HCT116 (cell line): Measurements from ENCODE around the gene NFAT5. TPM values are rescaled to one million over a fixed set of nuclear protein-coding genes. Genes with fewer than 3 reads are reported as not detected.

Experiments used
- ATAC-seq: fragments of 200-7000 bp; cut with Tn5 transposase; 2 replicates; pipeline ENCODE4 v1.9.1; 2020; ENCODE audit warnings: mild to moderate bottlenecking, moderate library complexity
- BruUV-seq: library from RNA; stranded (reverse); fragments of 400-500 nt; replicated peaks from 2 replicates; lab custom pipeline; 2021; lab: Mats Ljungman, UMichigan
- CTCF ChIA-PET: fragments of 300-600 bp; sonication (Branson Sonifier 250); formaldehyde crosslinking; loops from one replicate; lab custom pipeline; 2021; ENCODE audit warnings: antibody characterized with exemption; lab: Charles Lee
- POLR2A ChIA-PET: fragments of 300-600, 350-600 bp; sonication (Branson Sonifier 250); formaldehyde crosslinking; loops from one replicate; lab custom pipeline; 2021; ENCODE audit warnings: antibody characterized with exemption; lab: Charles Lee
- RAD21 ChIA-PET, 2 experiments: fragments of 300-600 bp; sonication (Branson Sonifier 250); formaldehyde crosslinking; loops; one replicate each; lab custom pipeline; 2023; ENCODE audit warnings: low total read pairs in 2 of 2; ENCODE audit not compliant: uncharacterized antibody in 2 of 2, unreplicated experiment in 2 of 2, low non-redundant PET in 1 of 2; lab: Charles Lee
- DNase-seq: peaks from one replicate; pipeline ENCODE4 v3.0.0-alpha.2; 2010; ENCODE audit warnings: low read depth, low spot score
- H2AFZ ChIP-seq: fragments of 200-600 bp; shearing (Covaris generic), sonication (generic); 2 replicates; pipeline ENCODE4 v1.6.1; 2017; ENCODE audit warnings: low read depth, mixed run types, mixed read lengths, antibody characterized with exemption, low read length; ENCODE audit not compliant: poor library complexity, severe bottlenecking
- H3K27ac ChIP-seq: 2 replicates; pipeline ENCODE4 v1.5.1; 2012; ENCODE audit warnings: low read depth, low read length
- H3K27me3 ChIP-seq: fragments of 200-600 bp; sonication (generic); 2 replicates; pipeline ENCODE4 v1.6.1; 2016; ENCODE audit warnings: mixed run types, low read length, mixed read lengths; ENCODE audit not compliant: insufficient read depth
- H3K36me3 ChIP-seq, 2 experiments: fragments of 200-500 bp in 1 of 2; fragments of 200-600 bp in 1 of 2; sonication (Bioruptor generic) in 1 of 2; sonication (generic) in 1 of 2; 2 replicates each; pipeline versions ENCODE4 v1.5.1 to v1.6.1; 2014 to 2016; ENCODE audit warnings: low read length in 2 of 2, inconsistent platforms in 1 of 2, mixed read lengths in 1 of 2, mixed run types in 1 of 2; ENCODE audit not compliant: insufficient read depth in 2 of 2, control insufficient read depth in 1 of 2
- H3K4me1 ChIP-seq, 2 experiments: fragments of 200-600 bp in 1 of 2; sonication (generic) in 1 of 2; 2 replicates each; pipeline versions ENCODE4 v1.5.1 to v1.6.1; 2012 to 2017; ENCODE audit warnings: low read length in 2 of 2, inconsistent platforms in 1 of 2, mild to moderate bottlenecking in 1 of 2, mixed read lengths in 1 of 2, mixed run types in 1 of 2, moderate library complexity in 1 of 2; ENCODE audit not compliant: insufficient read depth in 2 of 2, control insufficient read depth in 1 of 2
- H3K4me2 ChIP-seq: fragments of 200-600 bp; sonication (generic); 2 replicates; pipeline ENCODE4 v1.6.1; 2017; ENCODE audit warnings: mixed run types, low read length, mixed read lengths
- H3K4me3 ChIP-seq, 2 experiments: fragments of 200-600 bp in 1 of 2; sonication (generic) in 1 of 2; replicated peaks in 1 of 2; 2 replicates each; pipeline ENCODE4 v1.5.1; 2011 to 2016; ENCODE audit warnings: low read length in 2 of 2, control low read depth in 1 of 2, low read depth in 1 of 2, mild to moderate bottlenecking in 1 of 2, mixed read lengths in 1 of 2, mixed run types in 1 of 2
- H3K79me2 ChIP-seq: fragments of 200-600 bp; sonication (generic); 2 replicates; pipeline ENCODE4 v1.6.1; 2017; ENCODE audit warnings: mild to moderate bottlenecking, mixed run types, low read length, moderate library complexity, mixed read lengths; ENCODE audit not compliant: insufficient read depth
- H3K9ac ChIP-seq: fragments of 200-600 bp; sonication (generic); 2 replicates; pipeline ENCODE4 v1.6.1; 2016; ENCODE audit warnings: low read length, mixed read lengths
- H3K9me2 ChIP-seq: fragments of 200-600 bp; sonication (generic), shearing (Covaris generic); 2 replicates; pipeline ENCODE4 v1.6.1; 2017; ENCODE audit warnings: mixed run types, mild to moderate bottlenecking, moderate library complexity; ENCODE audit not compliant: insufficient read depth
- H3K9me3 ChIP-seq, 2 experiments: fragments of 200-500 bp in 1 of 2; fragments of 200-600 bp in 1 of 2; sonication (Bioruptor generic) in 1 of 2; sonication (generic) in 1 of 2; 2 replicates each; pipeline ENCODE4 v1.6.1; 2014 to 2017; ENCODE audit warnings: low read length in 2 of 2, mixed read lengths in 2 of 2, inconsistent platforms in 1 of 2, low read depth in 1 of 2, mild to moderate bottlenecking in 1 of 2, mixed run types in 1 of 2, moderate library complexity in 1 of 2; ENCODE audit not compliant: control insufficient read depth in 1 of 2, insufficient read depth in 1 of 2
- H4K20me1 ChIP-seq: fragments of 200-600 bp; sonication (generic), shearing (Covaris generic); 2 replicates; pipeline ENCODE4 v1.6.1; 2017; ENCODE audit warnings: mixed run types, mild to moderate bottlenecking, moderate library complexity; ENCODE audit not compliant: insufficient read depth
- CBX3 ChIP-seq: IDR thresholded peaks from 2 replicates; pipeline ENCODE4 v1.6.1; 2012; ENCODE audit warnings: low read depth
- CTCF ChIP-seq, 3 experiments: fragments of 200-600 bp in 1 of 3; sonication (generic) in 1 of 3; IDR thresholded peaks in 2 of 3; conservative IDR thresholded peaks in 1 of 3; 2 replicates each; pipeline ENCODE4 v1.5.1; 2012 to 2017; ENCODE audit warnings: low read depth in 2 of 3, low read length in 2 of 3, antibody characterized with exemption in 1 of 3, borderline replicate concordance in 1 of 3, control low read depth in 1 of 3, mild to moderate bottlenecking in 1 of 3, mixed read lengths in 1 of 3, mixed run types in 1 of 3, moderate library complexity in 1 of 3; ENCODE audit not compliant: insufficient read depth in 1 of 3
- JUND ChIP-seq: IDR thresholded peaks from 2 replicates; pipeline ENCODE4 v1.6.1; 2012
- POLR2A ChIP-seq: IDR thresholded peaks from 2 replicates; pipeline ENCODE4 v1.7.0; 2011; ENCODE audit warnings: borderline replicate concordance; ENCODE audit not compliant: insufficient read depth, insufficient read length; ENCODE audit errors: extremely low read depth
- SIN3A ChIP-seq: IDR thresholded peaks from 2 replicates; pipeline ENCODE4 v1.6.1; 2012; ENCODE audit warnings: low read depth
- SP1 ChIP-seq: IDR thresholded peaks from 2 replicates; pipeline ENCODE4 v1.6.1; 2012; ENCODE audit warnings: low read depth
- ZFX ChIP-seq: fragments of 450-650 bp; IDR thresholded peaks from 2 replicates; pipeline ENCODE4 v1.6.1; 2017
- ZNF274 ChIP-seq: fragments of 200-500 bp; sonication (Bioruptor generic); IDR thresholded peaks from 2 replicates; pipeline ENCODE4 v1.6.1; 2014; ENCODE audit warnings: mild to moderate bottlenecking, low read depth, low read length, inconsistent platforms
- intact Hi-C: fragments of 100-400 bp; cut with micrococcal nuclease; formaldehyde crosslinking; loops from 2 replicates; pipeline ENCODE4 v1.10.0; 2022
- total RNA-seq: library from RNA; stranded (reverse); gene quantifications from one replicate; pipeline ENCODE4 v1.2.1, GENCODE V29; 2021; ENCODE audit not compliant: unreplicated experiment

Gene NFAT5
- total RNA-seq, 1 experiment from 2014 or later: 67.4 TPM

GRCh38 chr16:69526831-69527655 lies 38.7 kb upstream of the NFAT5 start:
- ChIA-PET CTCF (interaction anchor here (0.7 kb wide), 1 partner anchor 128 kb away, joined by 5 read pairs; no protein-coding TSS in a partner anchor), POLR2A (no interaction called here), RAD21 (no interaction called here)
- Histone ChIP-seq H3K4me3 (no peak overlapping the region), H3K9me2 (no peaks in the 10 kb centered on the region), H3K79me2 (no peaks in the 10 kb centered on the region), H4K20me1 (no peaks in the 10 kb centered on the region), H3K27me3 (no peaks in the 10 kb centered on the region), H3K36me3 (no peaks in the 10 kb centered on the region), H2AFZ (no peak overlapping the region), H3K9ac (0 out of 2 replicates have a peak overlapping the region, but pooled peaks have one; percentile 27), H3K4me2 (0 out of 2 replicates have a peak overlapping the region, but pooled peaks have one; percentile 3), H3K4me1 (peaks cover 45 to 78% of the 10 kb centered on the region in 2 experiments), H3K9me3 (no peaks in the 10 kb centered on the region), H3K27ac (peak overlapping the region; percentile 42)
- no TSS peak for BruUV-seq
- DNase-seq (no peak), ATAC-seq (no peak)
- intact Hi-C loops: no loop called here
- TF ChIP-seq JUND (no peak), ZNF274 (no peak), CBX3 (no peak), ZFX (no peak), CTCF (IDR thresholded peaks at IDR 0.05 in 2 of 3, conservative IDR thresholded peaks at IDR 0.05 in 1 of 3; ENCODE audit: borderline replicate concordance in 1 of 3, insufficient read depth in 1 of 3, low read depth in 2 of 3, low read length in 2 of 3) (peak in 1 of 3 experiments; percentile 22; a peak in 1 of 6 replicates), SP1 (no peak), POLR2A (no peak), SIN3A (no peak)
